ENCODE results near the gene MED4.

DNA sequence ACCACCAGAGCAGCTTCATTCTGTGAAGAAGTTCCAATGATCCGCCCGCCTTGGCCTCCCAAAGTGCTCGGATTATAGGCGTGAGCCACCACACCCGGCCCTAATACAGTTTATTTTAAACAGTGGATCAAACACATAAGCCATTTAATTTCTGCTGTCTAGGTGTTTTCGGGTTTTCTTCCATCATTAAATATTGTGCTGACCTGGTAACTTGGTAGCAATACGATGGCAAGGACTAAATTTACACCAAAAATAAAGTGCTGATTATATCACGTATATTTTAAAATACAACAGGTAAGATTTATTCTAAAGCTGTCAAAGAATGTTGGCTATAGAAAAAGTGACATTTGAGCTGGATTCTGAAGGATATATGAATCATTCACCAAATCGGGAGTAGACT is 1.3 kb downstream of the MED4 start:
- TF ChIP-seq CTCF (IDR thresholded peaks at IDR 0.05): no peak
- no peak for TF ChIP-seq POLR2A (IDR thresholded peaks at IDR 0.05)

All from thyroid gland (tissue), 4 donors.